Measurements from ENCODE around the gene HLCS.

DNA sequence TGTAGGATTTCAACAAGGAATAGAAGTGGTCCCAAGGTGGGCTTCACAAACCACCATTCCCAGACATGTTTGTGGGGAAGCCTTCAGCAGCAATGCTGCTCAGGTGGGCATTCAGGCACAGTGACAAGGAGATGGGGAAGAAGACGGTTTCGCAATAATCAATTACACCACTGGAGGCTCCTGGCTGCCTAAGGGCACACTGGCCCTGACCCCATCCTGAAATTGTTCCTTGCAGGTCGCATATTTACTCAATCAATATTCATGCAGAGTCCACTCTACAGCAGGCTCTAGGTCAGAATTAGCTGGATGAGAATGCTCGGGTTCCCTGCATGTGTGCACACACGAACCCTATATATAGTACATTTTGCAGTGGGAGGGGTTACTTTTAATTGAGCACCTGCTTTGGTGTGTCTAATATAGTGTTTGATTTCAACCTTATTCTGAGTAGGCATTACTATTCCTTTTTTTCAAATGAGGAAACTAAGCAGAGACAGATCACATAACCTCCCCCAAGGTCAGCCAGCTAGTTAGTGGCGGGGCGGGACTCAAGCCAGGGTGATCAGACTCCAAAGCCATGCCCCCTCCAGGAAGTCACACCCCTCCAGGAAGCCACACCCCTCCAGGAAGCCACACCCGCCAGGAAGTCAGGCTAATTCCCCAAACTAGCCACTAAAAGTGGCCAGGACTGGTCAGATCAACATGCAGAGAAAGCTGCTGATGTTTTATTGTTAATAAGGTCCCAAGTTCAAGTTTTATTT lies 106.5 kb downstream of the HLCS start:
- TF ChIP-seq, protein P1, sequence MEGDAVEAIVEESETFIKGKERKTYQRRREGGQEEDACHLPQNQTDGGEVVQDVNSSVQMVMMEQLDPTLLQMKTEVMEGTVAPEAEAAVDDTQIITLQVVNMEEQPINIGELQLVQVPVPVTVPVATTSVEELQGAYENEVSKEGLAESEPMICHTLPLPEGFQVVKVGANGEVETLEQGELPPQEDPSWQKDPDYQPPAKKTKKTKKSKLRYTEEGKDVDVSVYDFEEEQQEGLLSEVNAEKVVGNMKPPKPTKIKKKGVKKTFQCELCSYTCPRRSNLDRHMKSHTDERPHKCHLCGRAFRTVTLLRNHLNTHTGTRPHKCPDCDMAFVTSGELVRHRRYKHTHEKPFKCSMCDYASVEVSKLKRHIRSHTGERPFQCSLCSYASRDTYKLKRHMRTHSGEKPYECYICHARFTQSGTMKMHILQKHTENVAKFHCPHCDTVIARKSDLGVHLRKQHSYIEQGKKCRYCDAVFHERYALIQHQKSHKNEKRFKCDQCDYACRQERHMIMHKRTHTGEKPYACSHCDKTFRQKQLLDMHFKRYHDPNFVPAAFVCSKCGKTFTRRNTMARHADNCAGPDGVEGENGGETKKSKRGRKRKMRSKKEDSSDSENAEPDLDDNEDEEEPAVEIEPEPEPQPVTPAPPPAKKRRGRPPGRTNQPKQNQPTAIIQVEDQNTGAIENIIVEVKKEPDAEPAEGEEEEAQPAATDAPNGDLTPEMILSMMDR (optimal IDR thresholded peaks at IDR 0.05 in 1 of 3, IDR thresholded peaks at IDR 0.05 in 1 of 3, conservative IDR thresholded peaks at IDR 0.05 in 1 of 3; ENCODE audit: extremely low read depth in 1 of 3, insufficient read depth in 2 of 3, low read length in 3 of 3), result no peak
- no peak for TF ChIP-seq EZH2 (IDR thresholded peaks at IDR 0.05; ENCODE audit: low read length)
